Muscle of leg (tissue), 11 donors: Measurements from ENCODE around the gene CHP1. TPM values are rescaled to one million over a fixed set of nuclear protein-coding genes. Genes with fewer than 3 reads are reported as not detected.
A peak's percentile ranks its signal among the peaks of the same experiment; 100 is the strongest.
"Not testable (repeated sequence)": the region's sequence is repeated elsewhere in the genome, so short reads cannot be mapped to it uniquely, and the experiment has no call there.

ENCODE experiments used
- DNase-seq: peaks from one replicate; pipeline ENCODE4 v3.0.0; 2013
- H3K27ac ChIP-seq: one replicate; pipeline ENCODE4 v1.5.1; 2013; ENCODE audit warnings: mild to moderate bottlenecking, low read length, control low read depth
- H3K27me3 ChIP-seq: one replicate; pipeline ENCODE4 v1.6.1; 2013; ENCODE audit warnings: low read length; ENCODE audit not compliant: control insufficient read depth, insufficient read depth
- H3K36me3 ChIP-seq: one replicate; pipeline ENCODE4 v1.6.1; 2013; ENCODE audit warnings: low read length; ENCODE audit not compliant: control insufficient read depth, insufficient read depth
- H3K4me1 ChIP-seq: one replicate; pipeline ENCODE4 v1.6.1; 2013; ENCODE audit warnings: low read length; ENCODE audit not compliant: control insufficient read depth, insufficient read depth
- H3K4me3 ChIP-seq: one replicate; pipeline ENCODE4 v1.5.1; 2013; ENCODE audit warnings: low read length, control low read depth
- H3K9me3 ChIP-seq: replicated peaks from 2 replicates; pipeline ENCODE4 v1.6.1; 2013; ENCODE audit warnings: low read depth, low read length; ENCODE audit not compliant: control insufficient read depth
- WGBS: methylation state at CpG from one replicate; pipeline ENCODE4 v1.1.5; 2013; ENCODE audit warnings: missing lambda C conversion rate; ENCODE audit not compliant: insufficient coverage; 5-methylcytosine and 5-hydroxymethylcytosine counted together
- polyA plus RNA-seq, 8 donors: library from polyadenylated mRNA; unstranded; fragments of 120-200 nt; gene quantifications; one replicate each; pipeline versions ENCODE4 v1.2.1 to v1.2.3, GENCODE V29; 2013; ENCODE audit warnings: inconsistent platforms in 1 of 8, low replicate concordance in 1 of 8; ENCODE audit not compliant: insufficient read length in 8 of 8, insufficient read depth in 1 of 8
- total RNA-seq: library from RNA; stranded (reverse); fragments of 120-200 nt; gene quantifications from one replicate; pipeline ENCODE4 v1.2.4, GENCODE V29; 2013

The CHP1 gene
- total and polyA plus RNA-seq, 9 donors, result 39.0 to 62.2 (median 49.1) TPM

DNA sequence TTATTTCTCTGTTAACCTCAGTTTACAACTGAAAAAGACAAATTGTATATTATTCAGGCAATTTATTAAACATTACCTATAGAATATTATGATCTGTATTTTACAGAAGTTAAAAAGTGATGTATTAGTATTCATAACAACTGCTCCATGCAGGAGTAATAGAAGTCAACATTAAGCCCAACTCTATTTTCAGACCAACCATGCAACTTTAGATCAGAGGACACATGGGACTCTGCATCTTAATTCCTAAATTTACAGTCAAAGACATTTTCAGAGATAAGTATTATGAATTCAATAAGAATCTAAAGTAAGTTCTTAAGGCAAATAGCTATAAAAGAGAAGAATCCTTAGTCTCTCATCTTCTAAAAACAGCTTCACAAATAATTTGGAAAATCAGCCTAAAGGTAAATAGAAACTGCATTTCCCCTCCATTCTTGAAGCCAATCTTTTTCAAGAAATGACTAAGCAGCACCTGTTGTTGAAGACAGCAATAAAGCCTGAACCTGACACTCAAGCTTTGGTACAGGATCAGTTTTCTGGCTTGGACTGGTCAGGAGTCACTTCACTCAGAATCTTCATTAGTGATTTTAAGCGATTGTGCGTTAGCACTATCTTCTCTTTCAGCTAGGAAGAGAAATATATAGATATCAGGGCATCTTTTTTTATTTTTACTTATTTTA is 78.3 kb downstream of the CHP1 start:
- peak overlapping the region; percentile 47 for H3K27ac ChIP-seq

DNA sequence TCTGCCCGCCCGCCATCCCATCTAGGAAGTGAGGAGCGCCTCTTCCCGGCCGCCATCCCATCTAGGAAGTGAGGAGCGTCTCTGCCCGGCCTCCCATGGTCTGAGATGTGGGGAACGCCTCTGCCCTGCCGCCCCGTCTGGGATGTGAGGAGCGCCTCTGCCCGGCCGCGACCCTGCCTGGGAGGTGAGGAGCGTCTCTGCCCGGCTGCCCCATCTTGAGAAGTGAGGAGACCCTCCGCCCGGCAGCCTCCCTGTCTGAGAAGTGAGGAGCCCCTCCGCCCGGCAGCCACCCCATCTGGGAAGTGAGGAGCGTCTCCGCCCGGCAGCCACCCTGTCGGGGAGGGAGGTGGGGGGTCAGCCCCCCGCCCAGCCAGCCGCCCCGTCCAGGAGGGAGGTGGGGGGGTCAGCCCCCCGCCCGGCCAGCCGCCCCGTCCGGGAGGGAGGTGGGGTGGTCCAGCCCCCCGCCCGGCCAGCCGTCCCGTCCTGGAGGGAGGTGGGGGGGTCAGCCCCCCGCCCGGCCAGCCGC is 89.8 kb downstream of the CHP1 start:
- 95% methylated on average over 18 of the region's 39 CpGs for WGBS
- H3K27ac ChIP-seq, H3K4me1 ChIP-seq, H3K9me3 ChIP-seq, H3K4me3 ChIP-seq, H3K36me3 ChIP-seq, H3K27me3 ChIP-seq, DNase-seq: not testable (repeated sequence)

More for the DNA sequence above, 78.3 kb downstream of the CHP1 start:
- no peaks in the 10 kb centered on the region for H3K9me3 ChIP-seq
- DNase-seq, result peak; percentile 19
- no peaks in the 10 kb centered on the region for H3K27me3 ChIP-seq
- peaks cover 29% of the 10 kb centered on the region for H3K36me3 ChIP-seq
- no CpG with 5 or more reads among the region's 2 CpGs for WGBS
- no peaks in the 10 kb centered on the region for H3K4me1 ChIP-seq
- H3K4me3 ChIP-seq, result no peak overlapping the region

DNA sequence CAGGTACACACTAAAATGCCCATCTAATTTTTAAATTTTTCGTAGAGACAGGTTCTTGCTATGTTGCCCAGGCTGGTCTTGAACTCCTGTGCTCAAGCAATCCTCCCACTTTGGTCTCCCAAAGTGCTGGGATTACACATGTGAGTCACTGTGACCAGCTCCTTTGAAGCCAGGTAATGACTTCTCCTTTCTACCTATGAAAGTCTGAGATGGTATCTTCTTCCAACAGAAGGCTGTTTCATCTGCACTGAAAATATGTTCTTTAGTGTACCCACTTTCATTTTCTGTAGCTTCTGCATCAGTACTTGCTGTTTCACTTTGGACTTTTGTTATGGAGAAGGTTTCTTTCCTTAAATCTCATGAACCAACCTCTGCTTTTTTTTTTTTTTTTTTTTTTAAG is 92.5 kb downstream of the CHP1 start:
- 80% methylated on average over 1 of the region's 1 CpG for WGBS
- Histone ChIP-seq H3K27me3 (no peaks in the 10 kb centered on the region), H3K4me1 (no peaks in the 10 kb centered on the region), H3K9me3 (no peaks in the 10 kb centered on the region), H3K4me3 (no peak overlapping the region), H3K27ac (no peak overlapping the region), H3K36me3 (no peaks in the 10 kb centered on the region)
- DNase-seq, result no peak

DNA sequence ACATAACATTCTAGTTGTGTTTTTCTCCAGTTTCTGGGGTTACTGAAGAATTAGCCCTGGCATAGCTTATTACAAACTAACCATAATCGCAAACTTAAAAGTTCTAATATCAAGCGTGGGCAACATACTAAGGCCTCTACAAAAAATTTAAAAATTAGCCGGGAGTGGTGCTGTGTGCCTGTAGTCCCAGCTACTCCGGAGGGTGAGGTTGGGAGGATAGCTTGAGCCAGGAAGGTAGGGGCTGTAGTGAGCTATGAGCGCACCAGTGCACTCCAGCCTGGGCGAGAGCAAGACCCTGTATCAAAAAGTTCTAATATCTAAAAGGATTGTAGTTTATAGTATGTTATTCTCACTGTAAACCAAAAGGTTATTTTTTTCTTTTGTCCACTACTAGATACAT is 100.2 kb downstream of the CHP1 start:
- Histone ChIP-seq H3K36me3 (peaks cover under 1% of the 10 kb centered on the region), H3K9me3 (no peaks in the 10 kb centered on the region), H3K27me3 (no peaks in the 10 kb centered on the region), H3K27ac (no peak overlapping the region), H3K4me1 (peaks cover 12% of the 10 kb centered on the region), H3K4me3 (no peak overlapping the region)
- no peak for DNase-seq
- 35% methylated on average over 2 of the region's 6 CpGs for WGBS

Other genes with a start within 250 kb of the CHP1 start
- gene INO80, start 115.0 kb upstream of the CHP1 start, total RNA-seq, result 15.9 TPM
- 10 to 100 TPM; 13.0 to 18.1 (median 16.7) TPM for gene INO80, start 115.0 kb upstream of the CHP1 start, polyA plus RNA-seq
- gene EXD1, start 511 bp upstream of the CHP1 start, total RNA-seq, result not detected
- gene EXD1, start 511 bp upstream of the CHP1 start, polyA plus RNA-seq, result under 1 TPM in 2 of 8 donors, not detected in 6; 0.07 to 0.40 TPM
- gene OIP5, start 101.3 kb downstream of the CHP1 start, total RNA-seq, result 4.0 TPM
- 1 to 10 TPM; 3.1 to 5.6 (median 4.2) TPM for gene OIP5, start 101.3 kb downstream of the CHP1 start, polyA plus RNA-seq
- gene NUSAP1, start 101.6 kb downstream of the CHP1 start, total RNA-seq, result 39.2 TPM
- 10 to 100 TPM; 29.4 to 55.4 (median 44.8) TPM for gene NUSAP1, start 101.6 kb downstream of the CHP1 start, polyA plus RNA-seq
- gene NDUFAF1, start 171.2 kb downstream of the CHP1 start, total RNA-seq, result 17.1 TPM
- 10 to 100 TPM; 15.5 to 23.6 (median 19.6) TPM for gene NDUFAF1, start 171.2 kb downstream of the CHP1 start, polyA plus RNA-seq
- gene RTF1, start 185.8 kb downstream of the CHP1 start, total RNA-seq, result 19.8 TPM
- gene RTF1, start 185.8 kb downstream of the CHP1 start, polyA plus RNA-seq, result 10 to 100 TPM; 39.7 to 54.7 (median 42.4) TPM